Measurements from ENCODE around the gene ZNF80. TPM values are rescaled to one million over a fixed set of nuclear protein-coding genes. Genes with fewer than 3 reads are reported as not detected.

The ZNF80 gene
- polyA plus RNA-seq, 1 experiment = not detected

DNA sequence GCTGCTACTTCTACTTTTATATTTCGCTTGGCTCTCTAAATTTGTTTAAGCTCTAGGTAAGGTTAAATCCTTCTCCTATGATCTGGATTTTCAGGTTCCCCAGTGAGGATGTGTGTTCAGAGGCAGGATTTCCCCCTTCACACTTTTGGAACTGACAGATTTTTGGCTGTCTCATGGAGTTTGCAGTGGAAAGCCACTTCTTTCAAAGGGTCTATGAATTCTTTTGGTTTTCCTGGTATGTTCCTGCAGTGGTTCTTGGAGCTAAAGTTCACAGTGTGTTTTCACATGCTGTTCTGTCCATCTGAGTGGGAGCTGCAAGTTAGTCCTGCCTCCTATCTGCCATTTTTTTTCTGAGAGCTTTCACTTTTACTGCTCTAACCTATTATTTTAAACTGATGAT lies 34.9 kb upstream of the ZNF80 start:
- CTCF ChIA-PET = no interaction called here
- Histone ChIP-seq H3K4me3 (ENCODE audit: low read depth, low read length) (no peak overlapping the region), H3K27me3 (ENCODE audit: control insufficient read depth, insufficient read depth, low read length) (no peaks in the 10 kb centered on the region; the same call in 1 of the 2 replicates), H3K36me3 (ENCODE audit: control insufficient read depth, insufficient read depth, low read length) (no peaks in the 10 kb centered on the region)
- DNase-seq (ENCODE audit: low read depth) = no peak
- POLR2A ChIA-PET = interaction anchor here (0.6 kb wide), 1 partner anchor 14 kb away, joined by 7 read pairs; no protein-coding TSS in a partner anchor
- TF ChIP-seq, protein P1, sequence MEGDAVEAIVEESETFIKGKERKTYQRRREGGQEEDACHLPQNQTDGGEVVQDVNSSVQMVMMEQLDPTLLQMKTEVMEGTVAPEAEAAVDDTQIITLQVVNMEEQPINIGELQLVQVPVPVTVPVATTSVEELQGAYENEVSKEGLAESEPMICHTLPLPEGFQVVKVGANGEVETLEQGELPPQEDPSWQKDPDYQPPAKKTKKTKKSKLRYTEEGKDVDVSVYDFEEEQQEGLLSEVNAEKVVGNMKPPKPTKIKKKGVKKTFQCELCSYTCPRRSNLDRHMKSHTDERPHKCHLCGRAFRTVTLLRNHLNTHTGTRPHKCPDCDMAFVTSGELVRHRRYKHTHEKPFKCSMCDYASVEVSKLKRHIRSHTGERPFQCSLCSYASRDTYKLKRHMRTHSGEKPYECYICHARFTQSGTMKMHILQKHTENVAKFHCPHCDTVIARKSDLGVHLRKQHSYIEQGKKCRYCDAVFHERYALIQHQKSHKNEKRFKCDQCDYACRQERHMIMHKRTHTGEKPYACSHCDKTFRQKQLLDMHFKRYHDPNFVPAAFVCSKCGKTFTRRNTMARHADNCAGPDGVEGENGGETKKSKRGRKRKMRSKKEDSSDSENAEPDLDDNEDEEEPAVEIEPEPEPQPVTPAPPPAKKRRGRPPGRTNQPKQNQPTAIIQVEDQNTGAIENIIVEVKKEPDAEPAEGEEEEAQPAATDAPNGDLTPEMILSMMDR (IDR thresholded peaks at IDR 0.05; ENCODE audit: insufficient read depth, low read depth, low read length) = no peak

DNA sequence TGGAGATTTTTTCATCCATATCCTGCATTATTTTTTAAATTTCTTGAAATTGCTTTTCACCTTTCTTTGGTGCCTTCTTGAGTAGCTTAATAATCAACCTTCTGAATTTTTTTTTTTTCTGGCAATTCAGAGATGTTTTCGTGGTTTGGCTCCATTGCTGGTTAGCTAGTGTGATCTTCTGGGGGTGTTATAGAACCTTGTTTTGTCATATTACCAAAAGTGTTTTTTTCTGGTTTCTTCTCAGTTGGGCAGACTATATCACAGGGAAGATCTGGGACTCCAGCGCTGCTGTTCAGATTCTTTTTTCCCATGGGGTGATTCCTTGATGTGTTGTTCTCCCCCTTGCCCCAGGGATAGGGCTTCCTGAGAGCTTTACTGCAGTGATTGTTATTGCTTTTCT lies 32.6 kb upstream of the ZNF80 start:
- POLR2A ChIA-PET = no interaction called here
- TF ChIP-seq, protein P1 (IDR thresholded peaks at IDR 0.05; ENCODE audit: insufficient read depth, low read depth, low read length) = no peak
- no peaks in the 10 kb centered on the region for H3K36me3 ChIP-seq (ENCODE audit: control insufficient read depth, insufficient read depth, low read length)
- CTCF ChIA-PET = interaction anchor here (0.8 to 1.7 kb wide), 2 partner anchors 9 to 21 kb away, joined by 3 read pairs; no protein-coding TSS in a partner anchor
- no peak overlapping the region for H3K4me3 ChIP-seq (ENCODE audit: low read depth, low read length)
- H3K27me3 ChIP-seq (ENCODE audit: control insufficient read depth, insufficient read depth, low read length) = no peaks in the 10 kb centered on the region; the same call in 1 of the 2 replicates
- DNase-seq (ENCODE audit: low read depth) = no peak

DNA sequence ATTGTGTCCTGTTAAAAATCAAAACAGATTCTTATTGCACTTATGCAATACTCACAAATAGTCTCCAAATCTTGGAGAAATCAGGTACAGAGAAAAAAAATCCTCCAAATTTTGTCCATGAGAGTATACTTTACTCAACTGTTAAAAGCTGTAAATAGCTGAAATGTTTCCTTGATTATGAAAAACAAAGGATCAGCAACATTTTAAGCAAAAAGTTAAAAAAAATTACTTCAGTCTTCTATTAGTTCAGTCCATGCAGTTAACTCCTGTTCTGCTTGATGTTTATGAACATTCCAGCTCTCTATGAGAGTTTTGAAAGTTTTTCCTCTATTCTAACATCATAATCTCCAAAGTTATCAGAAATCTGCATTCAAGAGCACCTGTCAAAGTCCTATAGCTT lies 22.8 kb upstream of the ZNF80 start:
- no peak for DNase-seq (ENCODE audit: low read depth)
- TF ChIP-seq, protein P1 (IDR thresholded peaks at IDR 0.05; ENCODE audit: insufficient read depth, low read depth, low read length) = no peak
- 0 out of 2 replicates have a peak, but pooled peaks cover 1% of the 10 kb centered on the region for H3K27me3 ChIP-seq (ENCODE audit: control insufficient read depth, insufficient read depth, low read length)
- POLR2A ChIA-PET = no interaction called here
- CTCF ChIA-PET = no interaction called here
- H3K4me3 ChIP-seq (ENCODE audit: low read depth, low read length) = no peak overlapping the region
- no peaks in the 10 kb centered on the region for H3K36me3 ChIP-seq (ENCODE audit: control insufficient read depth, insufficient read depth, low read length)

DNA sequence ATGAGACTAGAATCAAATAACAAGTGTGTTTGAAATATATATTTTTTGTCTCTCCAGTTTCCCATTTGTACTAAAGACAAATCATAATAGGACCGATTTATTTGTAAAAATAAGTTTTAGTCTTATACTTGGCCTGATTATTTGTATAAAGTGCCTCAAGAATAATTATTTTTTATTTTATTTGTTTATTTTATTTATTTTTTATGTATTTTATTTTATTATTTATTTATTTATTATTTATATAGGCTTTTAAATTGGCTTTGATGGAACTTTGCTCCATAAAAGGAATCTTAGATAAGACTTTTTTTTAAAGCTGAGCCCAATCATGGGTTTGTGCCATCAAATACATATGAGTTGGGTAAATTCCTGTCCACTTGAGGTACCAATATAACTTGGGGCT lies 22.2 kb upstream of the ZNF80 start:
- CTCF ChIA-PET = no interaction called here
- Histone ChIP-seq H3K36me3 (ENCODE audit: control insufficient read depth, insufficient read depth, low read length) (no peaks in the 10 kb centered on the region), H3K4me3 (ENCODE audit: low read depth, low read length) (no peak overlapping the region), H3K27me3 (ENCODE audit: control insufficient read depth, insufficient read depth, low read length) (0 out of 2 replicates have a peak, but pooled peaks cover 1% of the 10 kb centered on the region)
- TF ChIP-seq, protein P1 (IDR thresholded peaks at IDR 0.05; ENCODE audit: insufficient read depth, low read depth, low read length) = no peak
- POLR2A ChIA-PET = no interaction called here
- no peak for DNase-seq (ENCODE audit: low read depth)

DNA sequence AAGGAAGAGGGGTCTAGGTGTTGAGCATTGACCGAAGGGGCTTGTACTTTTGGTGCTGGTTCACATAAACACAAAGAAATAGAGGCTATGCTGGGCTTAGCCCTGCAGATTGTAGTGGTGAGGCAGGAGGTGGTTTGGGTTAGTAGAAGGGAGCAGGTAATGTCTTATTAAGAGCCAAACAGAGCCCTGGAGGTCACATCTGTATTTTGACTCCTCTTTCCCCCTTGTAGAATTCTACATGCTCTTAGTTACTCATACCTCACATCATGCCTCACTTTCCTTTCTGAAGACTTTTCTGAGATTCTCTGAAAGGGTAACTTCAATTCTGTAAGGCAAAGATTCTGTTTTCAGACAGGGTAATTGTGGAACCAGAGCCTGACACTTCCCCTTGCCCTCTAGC lies 16.1 kb upstream of the ZNF80 start:
- no peak for DNase-seq (ENCODE audit: low read depth)
- H3K4me3 ChIP-seq (ENCODE audit: low read depth, low read length) = no peak overlapping the region
- H3K36me3 ChIP-seq (ENCODE audit: control insufficient read depth, insufficient read depth, low read length) = no peaks in the 10 kb centered on the region
- ChIA-PET CTCF (interaction anchor here (0.6 kb wide), 1 partner anchor 350 kb away, joined by 3 read pairs; no protein-coding TSS in a partner anchor), POLR2A (no interaction called here)
- H3K27me3 ChIP-seq (ENCODE audit: control insufficient read depth, insufficient read depth, low read length) = peaks cover 2% of the 10 kb centered on the region; the same call in 1 of the 2 replicates
- TF ChIP-seq, protein P1 (IDR thresholded peaks at IDR 0.05; ENCODE audit: insufficient read depth, low read depth, low read length) = no peak

All from BJ (cell line).